NCI-H510A (cell line): Measurements from ENCODE around the gene CDA.
A peak's percentile ranks its signal among the peaks of the same experiment; 100 is the strongest.

Experiments
- DNase-seq: peaks from one replicate; lab custom pipeline; 2025; lab: John Stamatoyannopoulos, UW

Gene CDA

DNA sequence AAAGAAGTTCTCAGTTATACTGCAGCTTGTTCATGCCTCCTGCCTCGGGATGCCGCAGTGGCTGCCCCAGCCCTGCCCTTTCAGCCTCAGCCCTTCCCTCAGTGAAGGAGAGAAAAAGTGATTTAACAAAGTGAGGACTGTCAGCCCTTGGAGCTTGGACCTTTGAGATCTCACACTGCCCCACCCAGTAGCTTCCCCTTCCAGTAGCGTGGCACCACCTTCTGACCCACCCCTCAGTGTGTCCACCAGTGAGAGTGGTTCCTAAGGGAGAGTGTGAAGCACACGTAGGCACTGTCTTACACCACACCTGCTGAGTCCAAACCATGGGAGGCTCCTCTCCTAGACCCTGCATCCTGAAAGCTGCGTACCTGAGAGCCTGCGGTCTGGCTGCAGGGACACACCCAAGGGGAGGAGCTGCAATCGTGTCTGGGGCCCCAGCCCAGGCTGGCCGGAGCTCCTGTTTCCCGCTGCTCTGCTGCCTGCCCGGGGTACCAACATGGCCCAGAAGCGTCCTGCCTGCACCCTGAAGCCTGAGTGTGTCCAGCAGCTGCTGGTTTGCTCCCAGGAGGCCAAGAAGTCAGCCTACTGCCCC, at the start of gene CDA:
TSS of gene CDA (plus strand) at position 464 of the 592 bp plus-strand sequence. CDS start at position 497, 33 bp downstream.
- DNase-seq: peak; percentile 43

DNA sequence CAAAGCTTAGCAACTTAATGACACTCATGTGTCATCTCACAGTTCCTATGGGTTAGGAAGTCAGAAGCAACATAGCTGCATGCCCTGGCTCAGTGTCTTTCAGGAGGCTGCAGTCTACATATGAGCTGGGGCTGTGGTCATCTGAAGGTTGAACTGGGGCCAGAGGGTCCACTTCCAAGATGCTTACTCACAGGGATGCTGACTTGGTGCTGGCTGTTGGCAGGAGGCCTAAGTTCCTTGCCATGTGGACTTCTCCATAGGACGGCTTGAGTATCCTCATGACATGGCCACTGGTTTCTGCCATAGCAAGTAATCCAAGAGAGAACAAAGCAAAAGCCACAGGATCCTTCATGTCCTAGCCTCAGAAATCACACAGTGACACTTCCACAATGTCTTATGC, 48.6 kb upstream of the CDA start:
- DNase-seq: no peak

DNA sequence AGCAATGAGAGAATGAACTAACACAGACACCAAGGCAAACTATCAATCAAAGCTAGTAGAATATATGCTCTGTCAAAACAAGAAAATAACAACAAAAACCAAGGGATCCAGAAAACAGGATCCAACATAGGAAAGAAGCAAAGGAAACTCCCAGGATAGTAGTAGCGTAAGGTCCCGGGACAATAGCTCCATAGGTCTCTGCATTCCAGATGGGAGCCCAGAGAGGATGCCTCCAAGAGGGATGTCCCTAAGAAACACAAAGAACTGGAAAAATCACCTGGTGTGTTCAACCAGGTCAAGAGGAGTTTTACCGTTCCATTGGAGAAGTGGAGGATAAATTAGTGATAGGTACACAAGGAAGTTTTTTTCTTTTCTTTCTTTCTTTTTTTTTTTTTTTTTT, 42.3 kb upstream of the CDA start:
- no peak for DNase-seq

DNA sequence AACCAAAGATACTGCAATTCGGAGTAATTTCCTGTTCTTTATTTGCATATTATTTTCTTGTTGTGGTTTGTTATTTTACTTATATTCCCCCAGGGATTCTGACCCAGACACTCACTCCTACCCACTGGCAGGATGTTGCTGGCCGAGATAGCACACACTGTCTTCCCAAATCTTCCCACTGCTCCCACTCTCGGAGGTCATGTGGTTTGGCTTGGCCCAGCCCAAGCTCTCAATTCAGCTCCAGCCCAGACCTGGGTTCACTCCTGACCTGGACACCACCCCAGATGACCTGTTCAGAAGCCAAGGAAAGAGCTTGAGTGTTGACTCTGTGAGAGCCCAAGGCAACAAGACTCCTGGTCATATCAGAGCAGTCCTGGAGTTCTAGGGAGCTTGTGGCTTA, 37.7 kb upstream of the CDA start:
- no peak for DNase-seq

DNA sequence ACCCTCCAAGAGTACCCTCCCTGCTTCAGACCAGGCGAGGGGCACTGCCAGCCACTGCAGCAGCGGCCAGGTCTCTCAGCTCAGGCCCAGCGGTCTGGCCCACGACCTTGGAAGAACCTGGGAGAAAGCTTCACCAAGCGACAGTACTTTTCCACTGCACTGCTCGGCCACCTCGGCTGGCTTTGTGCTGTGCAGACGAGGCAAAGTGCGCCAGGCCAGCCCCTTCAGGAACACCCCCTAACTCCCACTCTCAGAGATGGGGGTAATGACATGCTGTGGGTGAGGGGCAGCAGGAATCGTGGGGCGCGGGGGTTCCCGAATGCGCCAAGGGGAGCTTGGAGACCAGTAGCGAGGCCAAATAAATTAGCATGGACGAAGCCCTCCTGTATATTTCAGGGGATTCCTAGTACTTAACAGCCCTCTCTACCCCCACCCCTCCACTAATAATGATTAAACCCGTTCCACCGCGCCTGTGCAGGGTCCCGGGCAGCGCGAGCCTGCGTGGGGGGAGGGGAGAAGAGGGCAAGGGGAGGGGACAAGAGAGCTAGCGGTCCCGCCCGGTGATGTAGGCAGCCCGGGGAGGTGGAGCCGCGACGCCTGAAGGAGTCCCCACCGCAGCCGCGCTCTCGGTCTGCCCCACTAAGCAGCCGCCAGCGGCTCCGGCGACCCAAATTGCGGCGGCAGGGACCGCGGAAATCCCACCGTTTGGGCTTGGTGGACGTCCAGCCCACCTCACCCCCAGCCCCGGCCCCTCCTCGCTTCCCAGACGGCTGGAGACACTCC, 36.8 kb upstream of the CDA start, which contains the start of gene FAM43B:
TSS of gene FAM43B (plus strand) at position 629 of the 783 bp plus-strand sequence. CDS start 401 bp downstream, outside the sequence.
- no peak for DNase-seq

DNA sequence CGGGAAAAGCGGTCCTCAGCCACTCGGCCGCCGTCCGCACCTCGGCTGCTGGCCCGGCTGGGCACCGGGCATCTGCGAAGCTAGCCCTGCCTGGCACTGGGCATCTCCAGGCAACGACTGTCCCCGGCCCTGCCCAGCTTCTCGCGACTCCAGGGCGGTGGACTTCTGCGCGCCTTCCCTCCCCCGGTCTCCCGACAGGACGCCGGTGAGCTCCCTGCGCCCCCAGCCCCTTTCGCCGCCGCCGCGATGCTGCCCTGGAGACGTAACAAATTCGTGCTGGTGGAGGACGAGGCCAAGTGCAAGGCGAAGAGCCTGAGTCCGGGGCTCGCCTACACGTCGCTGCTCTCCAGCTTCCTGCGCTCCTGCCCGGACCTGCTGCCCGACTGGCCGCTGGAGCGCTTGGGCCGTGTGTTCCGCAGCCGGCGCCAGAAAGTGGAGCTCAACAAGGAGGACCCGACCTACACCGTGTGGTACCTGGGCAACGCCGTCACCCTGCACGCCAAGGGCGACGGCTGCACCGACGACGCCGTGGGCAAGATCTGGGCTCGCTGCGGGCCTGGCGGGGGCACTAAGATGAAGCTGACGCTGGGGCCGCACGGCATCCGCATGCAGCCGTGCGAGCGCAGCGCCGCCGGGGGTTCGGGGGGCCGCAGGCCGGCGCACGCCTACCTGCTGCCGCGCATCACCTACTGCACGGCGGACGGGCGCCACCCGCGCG, 36.0 kb upstream of the CDA start:
- DNase-seq: no peak

DNA sequence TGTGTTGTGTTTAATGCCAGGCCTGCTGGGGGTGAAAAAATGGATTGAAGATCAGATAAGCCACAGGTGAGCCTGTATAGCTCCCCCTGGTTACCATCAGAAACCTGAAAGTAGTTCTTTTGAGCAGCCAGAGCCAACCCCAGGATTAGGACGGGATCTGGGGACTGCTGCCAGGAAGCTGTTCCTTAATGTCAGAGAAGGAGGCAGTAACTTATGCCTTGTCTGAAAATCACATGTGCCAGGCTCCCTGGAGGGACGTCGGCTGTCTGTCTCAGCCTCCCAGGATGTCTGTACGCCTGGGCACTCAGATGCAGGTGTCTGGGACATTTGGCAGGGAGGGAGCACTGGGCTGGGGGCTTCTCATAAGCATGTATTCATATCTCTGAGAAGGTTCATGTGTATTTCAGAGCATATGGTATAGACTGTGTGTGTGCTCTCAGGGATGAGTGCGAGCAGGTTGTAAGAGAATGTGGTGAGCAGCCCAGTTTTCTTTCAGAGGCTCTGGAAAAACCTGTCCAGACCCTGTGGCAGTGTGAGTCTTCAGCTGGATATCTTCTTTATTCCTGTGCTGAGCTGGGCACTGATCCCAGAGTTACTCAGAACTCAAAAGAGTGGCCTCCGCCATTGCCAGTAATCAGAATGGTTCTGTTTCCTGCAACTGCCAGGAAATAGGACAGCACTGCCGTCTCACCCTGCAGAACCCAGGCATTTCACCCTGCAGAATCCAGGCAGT, 33.7 kb upstream of the CDA start:
- DNase-seq: no peak

DNA sequence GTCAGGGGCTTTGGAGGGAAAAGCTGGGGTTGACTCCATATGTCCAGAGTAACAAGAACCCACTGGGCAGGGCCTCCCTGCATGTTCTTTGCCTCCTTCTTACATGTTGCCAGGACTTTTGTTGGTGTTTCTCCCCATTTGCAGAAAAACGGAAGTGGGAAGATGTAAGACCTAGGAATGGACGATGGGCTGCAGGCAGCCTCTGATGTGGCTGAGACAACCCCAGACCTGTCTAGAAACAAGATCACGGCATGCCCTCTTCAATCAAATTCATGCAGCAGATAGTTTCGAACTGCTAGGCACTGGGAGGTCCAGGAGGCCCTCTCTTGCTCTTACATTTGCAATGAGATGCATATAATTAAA, 33.2 kb upstream of the CDA start:
- DNase-seq: no peak

DNA sequence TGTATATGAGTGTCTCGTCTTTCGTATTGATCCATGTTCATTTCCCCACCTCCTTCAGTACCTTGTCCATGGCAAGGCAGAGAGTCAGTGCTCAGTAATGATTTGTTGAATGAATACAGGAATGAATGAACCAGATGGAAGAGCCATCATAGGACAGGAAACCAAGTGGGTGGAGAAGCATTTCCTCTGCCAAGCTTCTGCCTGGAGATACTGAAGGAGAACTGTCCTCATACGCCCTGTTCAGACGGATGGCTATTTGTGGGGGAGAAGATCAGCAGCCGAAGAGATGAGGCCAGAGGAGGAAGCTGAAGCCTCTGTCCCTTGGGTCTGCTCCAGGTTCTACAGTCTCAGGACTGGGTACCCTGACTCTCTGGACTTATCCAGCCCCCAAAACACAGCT, 30.7 kb upstream of the CDA start:
- no peak for DNase-seq

DNA sequence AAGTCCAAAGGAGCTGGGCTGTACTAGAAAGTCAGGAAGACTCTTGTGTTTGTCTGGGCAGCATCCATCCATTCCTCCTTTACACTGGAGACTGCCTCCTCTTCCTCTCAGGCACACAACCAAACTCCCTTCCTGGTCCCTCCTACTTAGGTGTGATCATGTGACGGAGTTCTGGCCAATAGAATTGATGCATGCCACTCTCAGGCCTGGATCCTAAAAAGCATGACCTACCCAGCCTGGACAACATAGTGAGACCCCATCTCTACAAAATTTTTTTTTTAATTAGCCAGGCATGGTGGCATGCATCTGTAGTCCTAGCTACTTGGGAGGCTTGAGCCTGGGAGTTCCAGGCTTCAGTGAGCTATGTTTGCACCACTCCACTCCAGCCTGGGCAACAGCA, 27.9 kb upstream of the CDA start:
- no peak for DNase-seq

DNA sequence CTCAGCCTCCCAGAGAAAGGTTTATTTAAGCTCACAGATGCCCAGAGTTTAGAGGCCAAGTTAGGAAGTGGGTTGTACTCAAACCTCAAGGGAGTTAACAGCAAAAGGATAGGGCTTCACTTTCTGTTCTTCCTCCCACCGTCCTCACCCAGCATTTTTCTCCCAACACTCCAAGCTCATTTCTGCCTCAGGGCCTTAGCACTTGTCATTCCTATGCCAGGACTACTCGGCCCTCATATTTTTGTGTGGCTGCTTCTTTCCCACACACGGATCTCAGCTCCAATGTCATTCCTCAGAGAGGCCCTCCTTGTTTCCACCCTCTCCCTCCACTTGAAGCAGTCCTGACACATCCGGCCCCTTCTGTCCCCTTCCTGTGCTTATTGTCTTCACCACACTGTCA, 23.7 kb upstream of the CDA start:
- DNase-seq: no peak

DNA sequence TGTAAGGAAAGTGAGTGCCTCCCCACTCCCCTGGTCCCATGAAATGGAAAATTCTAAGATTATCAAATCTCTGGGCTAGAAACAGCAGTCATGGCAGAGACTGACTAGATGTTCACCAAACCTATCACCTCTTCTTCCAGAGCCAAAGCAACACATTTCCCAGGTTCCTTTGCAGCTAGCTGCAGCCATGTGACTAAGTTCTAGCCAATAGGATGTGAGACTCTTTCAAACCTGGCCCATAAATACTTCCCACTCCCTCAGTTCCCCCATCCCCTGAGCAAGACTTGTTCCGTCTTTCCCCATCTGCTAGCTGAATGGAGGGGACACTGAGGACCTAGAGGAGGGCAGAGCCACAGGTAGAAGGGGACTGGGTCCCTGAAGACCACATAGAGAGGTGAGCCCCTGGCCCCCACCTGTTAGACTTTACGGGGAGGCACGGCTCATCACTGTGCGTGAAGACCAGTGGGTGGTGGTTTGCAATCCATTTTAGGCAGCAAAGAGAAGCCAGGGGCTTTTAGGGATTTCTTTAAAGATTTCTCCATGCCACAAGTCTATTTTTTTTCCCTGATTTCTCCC, 19.3 kb upstream of the CDA start:
- DNase-seq: no peak

DNA sequence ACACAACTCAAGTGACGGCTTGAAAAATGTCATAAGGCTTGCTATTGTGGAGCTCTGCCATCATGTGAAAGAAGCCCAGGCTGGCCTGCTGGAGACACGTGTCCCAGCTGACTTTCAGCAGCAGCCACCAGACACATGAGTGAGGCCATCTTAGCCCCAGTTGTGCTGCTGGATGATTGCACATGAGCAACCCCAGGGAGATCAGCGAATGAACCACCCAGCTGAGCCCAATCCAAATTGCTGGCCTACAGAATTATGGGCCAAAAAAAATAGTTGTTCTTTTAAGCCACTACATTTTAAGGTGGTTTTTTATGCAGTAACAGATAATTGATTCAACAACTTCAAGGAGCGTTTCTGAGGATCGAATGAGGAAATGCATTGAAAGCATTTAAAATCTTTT, 17.5 kb upstream of the CDA start:
- no peak for DNase-seq

DNA sequence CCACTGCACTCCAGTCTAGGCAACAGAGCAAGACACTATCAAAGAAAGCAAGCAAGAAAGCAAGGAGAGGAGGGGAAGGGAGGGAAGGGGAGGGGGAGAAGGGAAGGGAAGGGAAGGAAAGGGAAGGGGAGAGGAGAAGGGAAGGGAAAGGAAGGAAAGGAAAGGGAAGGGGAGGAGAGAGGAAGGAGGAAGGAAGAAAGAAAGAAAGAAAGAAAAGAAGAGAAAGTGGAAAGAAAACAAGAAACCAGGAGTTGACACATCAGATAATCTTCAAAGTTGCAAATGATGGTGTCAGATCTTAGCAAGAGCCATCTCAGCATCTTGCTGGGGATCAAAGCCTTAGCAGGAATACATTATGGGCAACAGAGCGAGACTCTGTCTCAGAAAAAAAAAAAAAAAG, 14.9 kb upstream of the CDA start:
- no peak for DNase-seq

DNA sequence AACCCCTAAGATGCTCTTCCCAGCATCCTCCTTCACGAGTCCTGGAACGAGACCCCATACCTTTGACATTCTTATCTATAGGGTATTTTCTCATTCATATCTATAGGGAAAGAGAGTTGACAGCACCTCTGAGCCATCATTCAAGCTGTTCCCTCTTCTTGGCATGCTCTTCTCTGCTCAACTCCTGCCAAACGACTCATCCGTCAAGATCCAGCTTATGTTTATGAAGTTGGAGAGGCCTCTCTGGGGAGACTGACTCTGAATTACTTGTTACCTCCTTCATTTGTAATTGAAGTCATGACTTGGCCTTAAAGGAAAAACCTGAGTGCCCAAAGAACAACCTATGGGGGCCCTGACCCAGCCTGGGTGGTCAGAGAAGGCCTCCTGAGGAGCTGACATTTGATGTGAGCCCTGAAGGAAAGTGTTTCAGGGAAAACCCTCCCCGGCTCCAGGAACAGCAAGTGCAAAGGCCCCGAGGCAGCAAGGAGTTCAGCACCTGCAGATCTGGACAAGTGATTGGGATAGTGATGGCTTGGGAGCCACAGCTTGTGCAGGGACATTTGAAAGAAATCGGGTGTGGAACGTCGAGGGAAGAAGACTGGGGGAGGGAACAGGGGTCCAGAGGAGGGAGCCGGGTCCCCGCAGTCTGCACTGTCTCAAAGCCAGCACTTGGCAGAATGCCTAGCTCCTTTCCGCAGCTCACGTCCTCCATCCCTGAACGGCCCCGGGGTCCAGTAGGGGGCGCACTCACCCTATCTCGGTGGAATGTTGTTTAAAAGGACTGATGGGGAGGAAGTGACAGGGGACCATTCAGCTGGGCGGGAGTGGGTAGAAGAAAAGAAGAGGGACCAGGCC, 14.0 kb upstream of the CDA start:
- no peak for DNase-seq

DNA sequence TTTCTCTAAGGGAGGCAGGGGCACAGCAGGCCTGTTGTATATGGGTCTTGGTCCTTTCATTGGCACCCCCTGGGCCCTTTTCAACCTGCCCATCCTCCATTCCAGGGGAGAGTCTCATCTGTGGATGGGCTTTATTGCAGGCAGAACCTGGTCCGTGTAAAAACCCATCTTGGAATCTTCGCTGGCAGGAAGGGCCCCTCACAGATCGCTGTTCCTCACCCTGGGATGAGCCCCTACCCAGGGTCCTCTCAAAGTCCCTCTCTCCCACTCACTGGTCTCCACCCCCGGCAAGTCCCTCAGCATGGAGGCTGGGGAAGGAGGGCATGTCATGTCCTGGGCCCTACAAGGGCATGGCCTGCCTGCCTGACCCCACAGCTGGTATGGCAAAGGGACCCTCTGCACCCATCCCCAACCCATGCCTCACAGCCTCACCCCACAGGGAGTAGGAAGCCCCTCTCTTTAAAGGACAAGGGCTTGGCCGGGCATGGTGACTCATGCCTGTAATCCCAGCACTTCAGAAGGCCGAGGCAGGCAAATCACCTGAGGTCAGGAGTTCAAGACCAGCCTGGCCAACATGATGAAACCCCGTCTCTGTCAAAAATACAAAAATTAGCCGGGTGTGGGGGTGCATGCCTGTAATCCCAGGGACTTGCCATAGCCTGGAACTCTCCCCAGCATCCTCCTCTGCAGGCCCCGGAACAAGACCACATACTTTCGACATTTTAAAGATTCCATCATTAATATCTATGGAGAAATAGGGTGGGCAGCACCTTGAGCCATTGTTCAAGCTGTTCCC, 13.2 kb upstream of the CDA start:
- DNase-seq: no peak

DNA sequence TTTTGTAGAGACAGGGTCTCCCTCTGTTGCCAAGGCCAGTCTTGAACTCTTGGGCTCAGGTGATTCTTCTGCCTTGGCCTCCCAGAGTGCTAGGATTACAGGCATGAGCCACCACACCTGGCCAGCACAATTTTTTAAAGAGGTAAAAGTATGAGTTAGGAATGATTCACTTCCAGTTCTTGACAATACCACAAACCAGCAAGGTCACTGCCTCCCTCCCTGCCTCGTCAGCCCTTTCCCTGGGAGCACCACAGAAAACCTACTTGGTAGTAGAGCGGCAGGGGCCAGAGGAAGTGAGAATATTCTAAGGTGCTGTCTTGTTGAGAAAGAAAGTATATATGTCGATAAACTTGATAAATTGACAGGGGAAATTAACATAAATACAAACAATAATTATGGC, 10.8 kb upstream of the CDA start:
- DNase-seq: no peak

DNA sequence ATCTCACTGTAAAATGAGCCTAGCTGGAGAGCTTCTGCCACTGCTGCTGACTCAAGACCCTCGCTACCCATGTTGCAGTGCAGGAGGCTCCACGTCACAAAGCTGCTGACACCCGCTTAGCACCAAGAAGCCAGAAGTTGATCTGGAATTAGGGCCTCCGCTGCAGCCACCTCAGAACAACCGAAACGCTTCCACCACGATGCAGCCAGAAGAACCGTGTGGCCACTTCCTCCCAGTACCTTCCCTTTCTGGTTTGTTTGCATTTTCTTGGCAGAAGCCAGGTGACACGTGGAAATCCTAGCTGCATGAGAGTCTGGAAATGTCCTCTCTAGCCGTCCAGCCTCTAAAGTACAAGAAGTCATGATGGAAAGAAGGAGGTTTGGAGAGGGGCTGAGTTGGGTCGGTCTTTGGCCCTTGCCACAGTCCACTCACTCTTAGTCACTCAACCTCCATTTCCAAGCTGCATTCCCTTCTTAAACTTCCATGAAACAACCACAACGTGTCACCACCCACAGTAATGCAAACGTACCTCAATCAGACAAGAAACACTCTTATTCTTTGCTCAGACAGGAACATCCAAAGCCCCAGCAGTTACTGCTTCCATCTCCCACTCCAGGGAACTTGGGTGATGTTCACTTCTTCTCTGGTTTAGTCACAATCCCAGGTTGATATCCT, 10.0 kb upstream of the CDA start:
- DNase-seq: no peak

DNA sequence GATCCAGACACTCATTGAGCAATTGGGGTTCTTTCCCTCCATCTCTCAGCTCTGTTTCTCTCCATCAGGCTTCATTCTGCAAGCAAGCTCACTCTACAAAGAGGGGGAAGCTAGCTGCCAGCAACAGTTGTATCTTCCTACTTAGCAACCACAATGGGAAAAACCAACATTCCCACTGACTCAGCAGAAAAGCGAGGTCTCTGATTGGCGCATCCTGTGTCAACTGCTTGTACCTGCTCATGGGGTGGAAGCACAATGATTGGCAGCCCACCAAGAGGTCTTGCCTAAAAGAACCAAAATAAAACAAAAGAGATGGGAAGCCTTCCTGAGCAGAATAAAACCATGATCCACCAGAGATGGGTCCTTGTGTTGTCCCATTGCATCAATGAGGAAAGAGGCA, 4.0 kb upstream of the CDA start:
- no peak for DNase-seq
